Measurements from ENCODE around the gene ANKRD45. TPM values are rescaled to one million over a fixed set of nuclear protein-coding genes. Genes with fewer than 3 reads are reported as not detected.
"Not testable (repeated sequence)": the region's sequence is repeated elsewhere in the genome, so short reads cannot be mapped to it uniquely, and the experiment has no call there.

The ANKRD45 gene, protein sequence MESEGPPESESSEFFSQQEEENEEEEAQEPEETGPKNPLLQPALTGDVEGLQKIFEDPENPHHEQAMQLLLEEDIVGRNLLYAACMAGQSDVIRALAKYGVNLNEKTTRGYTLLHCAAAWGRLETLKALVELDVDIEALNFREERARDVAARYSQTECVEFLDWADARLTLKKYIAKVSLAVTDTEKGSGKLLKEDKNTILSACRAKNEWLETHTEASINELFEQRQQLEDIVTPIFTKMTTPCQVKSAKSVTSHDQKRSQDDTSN
- total RNA-seq (0.53 TPM), polyA plus RNA-seq (ENCODE audit: insufficient read depth in 1 of 8, insufficient read length in 8 of 8, low replicate concordance in 1 of 8) (under 1 TPM; 0.21 to 0.69 (median 0.47) TPM)
- long read RNA-seq, donor 1: 0 reads
- long read RNA-seq, donor 2, partial matches to known transcripts: 0 of 1 reads
- long read RNA-seq, donor 2, other reads (novel, unspliced or antisense): 0 of 1 reads
- long read RNA-seq, donor 3: 0 reads
- long read RNA-seq, donor 4: 0 reads
- long read RNA-seq, donor 5: 0 reads
- long read RNA-seq, donor 6: 0 reads
- long read RNA-seq, donor 7: 0 reads
- long read RNA-seq, donor 8: 0 reads
- long read RNA-seq, donor 9: 0 reads
- long read RNA-seq, donor 10: 0 reads
- long read RNA-seq, donor 11: 0 reads

DNA sequence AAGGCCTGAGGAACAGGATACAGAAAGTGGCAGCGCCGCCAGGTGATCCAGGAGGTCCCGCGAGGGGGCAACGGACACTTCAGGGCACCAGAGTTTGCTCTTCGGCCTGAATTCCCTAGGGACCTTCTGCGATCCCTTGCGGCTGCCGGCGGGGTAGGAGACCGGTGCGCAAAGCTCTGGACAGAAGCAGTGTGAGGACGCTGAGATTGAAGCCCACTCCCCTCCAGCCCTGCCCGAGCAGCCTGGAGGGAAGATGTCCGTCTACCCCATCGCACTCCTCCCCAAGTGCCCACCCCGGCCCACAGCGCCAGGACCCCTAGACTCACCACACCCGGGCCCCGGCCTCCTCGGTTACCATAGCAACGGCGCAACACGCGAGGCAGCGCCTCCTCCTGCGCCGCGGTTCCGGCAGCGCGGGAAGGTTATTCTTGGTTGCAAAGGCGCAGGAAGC, at the start of gene ANKRD45:
TSS of gene ANKRD45 (minus strand) at position 361 of the 451 bp plus-strand sequence. CDS start 10,433 bp downstream, outside the sequence.
- under 1% methylated on average over 24 of the region's 33 CpGs for WGBS (ENCODE audit: insufficient coverage)
- H3K27me3 ChIP-seq (ENCODE audit: control insufficient read depth, insufficient read depth, low read length): peaks cover 5% of the 10 kb centered on the region
- H3K4me1 ChIP-seq (ENCODE audit: control insufficient read depth, insufficient read depth, low read length): peaks cover 5% of the 10 kb centered on the region
- DNase-seq: peak; percentile 69
- no peak within 1 kb of the TSS for H3K27ac ChIP-seq (ENCODE audit: low read length)
- peak within 1 kb of the TSS; percentile 33 for H3K4me3 ChIP-seq (ENCODE audit: low read length)
- no peaks in the 10 kb centered on the region for H3K36me3 ChIP-seq (ENCODE audit: control insufficient read depth, insufficient read depth, low read length)
- no peaks in the 10 kb centered on the region for H3K9me3 ChIP-seq (replicated peaks; ENCODE audit: control insufficient read depth, low read depth, low read length)

DNA sequence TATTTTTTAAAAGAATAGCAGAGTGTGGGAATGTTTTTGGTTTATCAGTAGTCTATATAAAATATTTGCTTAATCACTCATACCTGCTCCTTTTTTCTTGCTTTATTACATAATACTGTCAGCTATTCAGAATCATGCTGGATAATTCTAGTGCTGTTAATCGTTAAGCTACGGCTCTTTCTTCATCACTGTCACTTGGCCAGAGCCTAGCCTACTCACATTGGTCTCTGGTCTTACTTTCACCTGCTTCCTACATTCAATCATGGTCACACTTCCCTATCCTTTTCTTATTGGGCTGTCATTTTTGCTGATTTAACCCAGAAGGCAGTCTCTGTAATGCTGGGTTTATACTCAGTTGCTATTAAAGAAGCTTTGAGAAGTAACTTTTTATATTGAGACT, 47.6 kb upstream of the ANKRD45 start:
- H3K9me3 ChIP-seq (replicated peaks; ENCODE audit: control insufficient read depth, low read depth, low read length): no peaks in the 10 kb centered on the region
- H3K4me3 ChIP-seq (ENCODE audit: low read length): no peak overlapping the region
- H3K36me3 ChIP-seq (ENCODE audit: control insufficient read depth, insufficient read depth, low read length): peaks cover 3% of the 10 kb centered on the region
- peaks cover 2% of the 10 kb centered on the region for H3K4me1 ChIP-seq (ENCODE audit: control insufficient read depth, insufficient read depth, low read length)
- no peak overlapping the region for H3K27ac ChIP-seq (ENCODE audit: low read length)
- no peak for DNase-seq
- H3K27me3 ChIP-seq (ENCODE audit: control insufficient read depth, insufficient read depth, low read length): no peaks in the 10 kb centered on the region
- WGBS (ENCODE audit: insufficient coverage): 80% methylated on average over 1 of the region's 2 CpGs

DNA sequence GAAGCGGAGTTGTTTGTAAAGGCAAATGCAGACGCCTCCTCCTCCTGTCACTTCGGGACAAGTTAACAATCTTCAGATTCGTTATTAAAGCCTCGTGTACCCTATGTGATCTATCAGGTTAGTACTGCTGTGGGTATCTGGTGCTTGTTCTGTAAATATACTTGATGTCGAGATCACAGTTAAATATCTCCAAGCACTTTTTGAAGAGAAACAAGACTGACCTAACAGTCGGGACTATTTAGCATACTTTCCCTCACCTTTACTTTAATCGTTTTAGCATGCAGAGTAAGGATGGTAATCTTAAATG, 45.8 kb upstream of the ANKRD45 start:
- peak overlapping the region; percentile 96 for H3K27ac ChIP-seq (ENCODE audit: low read length)
- H3K36me3 ChIP-seq (ENCODE audit: control insufficient read depth, insufficient read depth, low read length): peaks cover 3% of the 10 kb centered on the region
- peaks cover 2% of the 10 kb centered on the region for H3K4me1 ChIP-seq (ENCODE audit: control insufficient read depth, insufficient read depth, low read length)
- peaks cover 3% of the 10 kb centered on the region for H3K27me3 ChIP-seq (ENCODE audit: control insufficient read depth, insufficient read depth, low read length)
- H3K9me3 ChIP-seq (replicated peaks; ENCODE audit: control insufficient read depth, low read depth, low read length): no peaks in the 10 kb centered on the region
- no CpG with 5 or more reads among the region's 8 CpGs for WGBS (ENCODE audit: insufficient coverage)
- DNase-seq: no peak
- H3K4me3 ChIP-seq (ENCODE audit: low read length): peak overlapping the region; percentile 83

DNA sequence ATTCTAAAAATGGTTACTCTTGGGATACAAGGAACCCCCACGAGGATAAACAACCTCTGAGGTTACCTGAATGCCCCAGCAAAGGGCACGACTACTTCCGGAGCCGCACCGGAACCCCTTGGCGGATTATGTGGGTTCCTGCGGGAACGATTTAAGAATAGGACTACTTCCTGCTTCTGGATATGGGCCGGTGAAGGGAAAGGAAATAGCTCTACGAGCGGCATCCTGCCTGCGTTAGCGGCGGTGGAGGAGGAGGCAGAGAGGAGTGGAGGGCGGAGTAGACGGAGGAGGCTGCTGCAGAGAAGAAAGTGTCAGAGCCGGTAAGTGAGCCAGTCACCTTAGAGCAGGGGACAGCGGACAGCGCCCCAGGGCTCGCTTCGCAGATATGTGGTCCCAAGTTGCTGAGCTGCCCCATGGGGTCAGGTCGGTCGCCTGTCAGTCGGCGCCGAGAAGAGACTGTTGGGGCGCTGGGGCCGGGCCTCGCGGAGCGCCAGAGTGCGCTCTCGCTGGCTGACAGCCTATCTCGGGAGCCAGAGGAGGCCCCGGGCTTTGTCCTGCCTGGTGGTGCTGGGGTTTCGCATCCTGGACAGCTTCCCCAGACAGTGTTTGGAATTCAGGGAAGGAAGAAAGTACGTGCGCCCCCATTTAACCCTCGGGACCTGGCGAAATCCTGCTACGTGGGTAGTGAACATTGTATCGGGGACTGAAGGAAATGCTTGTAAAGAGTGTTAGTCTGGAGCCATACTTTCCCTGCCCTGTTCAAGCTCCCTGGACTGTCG, 45.3 kb upstream of the ANKRD45 start, which contains the start of gene KLHL20:
TSS of gene KLHL20 (plus strand) at position 223 of the 779 bp plus-strand sequence. CDS start 1,063 bp downstream, outside the sequence.
- Histone ChIP-seq H3K36me3 (ENCODE audit: control insufficient read depth, insufficient read depth, low read length) (peaks cover 3% of the 10 kb centered on the region), H3K4me1 (ENCODE audit: control insufficient read depth, insufficient read depth, low read length) (peaks cover 2% of the 10 kb centered on the region), H3K4me3 (ENCODE audit: low read length) (peak within 1 kb of the TSS; percentile 83), H3K9me3 (replicated peaks; ENCODE audit: control insufficient read depth, low read depth, low read length) (no peaks in the 10 kb centered on the region), H3K27ac (ENCODE audit: low read length) (peak within 1 kb of the TSS; percentile 96), H3K27me3 (ENCODE audit: control insufficient read depth, insufficient read depth, low read length) (peaks cover 8% of the 10 kb centered on the region)
- WGBS (ENCODE audit: insufficient coverage): under 1% methylated on average over 37 of the region's 43 CpGs
- peak; percentile 95 for DNase-seq

DNA sequence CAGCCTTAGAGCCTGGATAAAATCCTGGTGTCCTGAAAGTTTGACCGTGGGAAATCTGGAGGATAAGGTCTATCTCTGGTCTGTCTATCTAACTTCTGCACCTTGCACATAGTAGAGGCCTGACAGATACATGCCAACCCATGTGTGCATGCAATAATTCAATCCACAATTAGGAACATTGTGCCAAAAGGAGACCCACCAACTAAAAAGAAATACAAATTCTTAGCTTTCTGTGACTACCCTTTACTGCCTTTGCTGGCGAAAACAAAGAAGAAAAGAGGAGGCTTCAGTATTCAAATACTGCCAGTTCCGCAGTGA, 44.7 kb upstream of the ANKRD45 start:
- Histone ChIP-seq H3K36me3 (ENCODE audit: control insufficient read depth, insufficient read depth, low read length) (peaks cover 3% of the 10 kb centered on the region), H3K9me3 (replicated peaks; ENCODE audit: control insufficient read depth, low read depth, low read length) (no peaks in the 10 kb centered on the region), H3K27me3 (ENCODE audit: control insufficient read depth, insufficient read depth, low read length) (peaks cover 8% of the 10 kb centered on the region), H3K27ac (ENCODE audit: low read length) (peak overlapping the region; percentile 96), H3K4me1 (ENCODE audit: control insufficient read depth, insufficient read depth, low read length) (peaks cover 2% of the 10 kb centered on the region), H3K4me3 (ENCODE audit: low read length) (peak overlapping the region; percentile 83)
- 83% methylated on average over 1 of the region's 3 CpGs for WGBS (ENCODE audit: insufficient coverage)
- no peak for DNase-seq

DNA sequence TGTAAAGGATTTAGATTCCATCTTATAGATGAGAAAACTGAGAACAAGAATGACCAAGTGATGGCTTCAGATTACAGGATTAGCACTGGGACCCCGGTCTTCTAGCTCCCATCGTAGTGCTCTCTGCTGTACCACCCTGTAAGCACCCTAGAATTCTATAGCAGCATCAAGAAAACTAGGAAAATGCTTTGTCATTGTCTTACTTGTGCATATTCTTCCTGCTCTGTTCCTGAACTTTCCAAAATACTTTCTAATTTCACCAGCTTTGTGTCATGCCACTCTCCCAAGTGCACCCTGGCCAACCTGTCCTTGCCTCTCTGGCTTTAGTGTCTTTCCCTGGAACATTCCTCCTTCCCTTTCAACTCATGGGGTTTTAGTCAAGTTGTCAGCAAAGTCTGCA, 39.1 kb upstream of the ANKRD45 start:
- no peak overlapping the region for H3K4me3 ChIP-seq (ENCODE audit: low read length)
- no peaks in the 10 kb centered on the region for H3K9me3 ChIP-seq (replicated peaks; ENCODE audit: control insufficient read depth, low read depth, low read length)
- H3K4me1 ChIP-seq (ENCODE audit: control insufficient read depth, insufficient read depth, low read length): no peaks in the 10 kb centered on the region
- no peaks in the 10 kb centered on the region for H3K36me3 ChIP-seq (ENCODE audit: control insufficient read depth, insufficient read depth, low read length)
- no peak for DNase-seq
- H3K27me3 ChIP-seq (ENCODE audit: control insufficient read depth, insufficient read depth, low read length): peaks cover 15% of the 10 kb centered on the region
- H3K27ac ChIP-seq (ENCODE audit: low read length): no peak overlapping the region
- 39% methylated on average over 2 of the region's 2 CpGs for WGBS (ENCODE audit: insufficient coverage)

DNA sequence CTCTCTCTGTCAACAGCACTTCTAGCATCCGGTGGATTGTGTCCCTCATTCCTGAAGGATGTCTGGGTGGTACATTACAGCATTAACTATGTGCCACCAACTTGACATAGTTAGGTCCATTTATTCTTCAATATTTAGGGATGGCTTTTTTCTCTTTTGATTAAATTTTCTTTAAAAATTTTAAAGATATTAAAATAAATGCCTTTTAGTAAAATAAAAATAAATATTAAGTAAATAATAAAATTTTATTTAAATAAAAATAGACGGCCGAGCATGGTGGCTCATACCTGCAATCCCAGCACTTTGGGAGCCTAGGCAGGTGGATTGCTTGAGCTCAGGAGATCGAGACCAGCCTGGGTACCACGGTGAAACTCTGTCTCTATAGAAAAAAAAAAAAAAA, 35.5 kb upstream of the ANKRD45 start:
- Histone ChIP-seq H3K9me3 (replicated peaks; ENCODE audit: control insufficient read depth, low read depth, low read length) (no peaks in the 10 kb centered on the region), H3K36me3 (ENCODE audit: control insufficient read depth, insufficient read depth, low read length) (no peaks in the 10 kb centered on the region), H3K27ac (ENCODE audit: low read length) (no peak overlapping the region), H3K4me3 (ENCODE audit: low read length) (no peak overlapping the region), H3K4me1 (ENCODE audit: control insufficient read depth, insufficient read depth, low read length) (no peaks in the 10 kb centered on the region), H3K27me3 (ENCODE audit: control insufficient read depth, insufficient read depth, low read length) (peaks cover 8% of the 10 kb centered on the region)
- DNase-seq: no peak
- whole genome bisulfite sequencing (ENCODE audit: insufficient coverage): 55% methylated on average over 2 of the region's 5 CpGs

DNA sequence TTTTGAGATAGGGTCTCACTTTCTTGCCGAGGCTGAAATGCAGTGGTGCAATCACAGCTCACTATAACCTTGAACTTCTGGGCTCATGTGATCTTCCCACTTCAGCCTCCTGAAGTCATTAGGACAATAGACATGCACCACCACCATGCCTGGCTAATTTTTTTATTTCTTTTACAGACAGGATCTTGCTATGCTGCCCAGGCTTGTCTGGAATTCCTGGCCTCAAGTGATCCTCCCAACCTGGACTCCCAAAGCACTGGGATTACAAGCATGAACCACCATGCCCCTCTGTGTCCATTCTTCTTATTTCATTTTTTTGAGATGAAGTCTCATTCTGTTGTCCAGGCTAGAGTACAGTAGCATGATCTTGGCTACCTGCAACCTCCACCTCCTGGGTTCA, 33.1 kb upstream of the ANKRD45 start:
- Histone ChIP-seq H3K4me1 (ENCODE audit: control insufficient read depth, insufficient read depth, low read length) (no peaks in the 10 kb centered on the region), H3K9me3 (replicated peaks; ENCODE audit: control insufficient read depth, low read depth, low read length) (no peaks in the 10 kb centered on the region), H3K27ac (ENCODE audit: low read length) (no peak overlapping the region), H3K27me3 (ENCODE audit: control insufficient read depth, insufficient read depth, low read length) (no peaks in the 10 kb centered on the region), H3K36me3 (ENCODE audit: control insufficient read depth, insufficient read depth, low read length) (no peaks in the 10 kb centered on the region), H3K4me3 (ENCODE audit: low read length) (no peak overlapping the region)
- DNase-seq: no peak
- 100% methylated on average over 1 of the region's 1 CpG for WGBS (ENCODE audit: insufficient coverage)

DNA sequence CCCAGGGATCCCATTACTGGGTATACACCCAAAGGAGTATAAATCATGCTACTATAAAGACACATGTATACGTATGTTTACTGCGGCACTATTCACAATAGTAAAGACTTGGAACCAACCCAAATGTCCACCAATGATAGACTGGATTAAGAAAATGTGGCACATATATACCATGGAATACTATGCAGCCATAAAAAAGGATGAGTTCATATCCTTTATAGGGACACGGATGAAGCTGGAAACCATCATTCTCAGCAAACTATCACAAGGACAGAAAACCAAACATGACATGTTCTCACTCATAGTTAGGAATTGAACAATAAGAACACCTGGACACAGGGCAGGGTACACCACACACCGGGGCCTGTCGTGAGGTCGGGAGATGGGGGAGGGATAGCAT, 31.6 kb upstream of the ANKRD45 start:
- not testable (repeated sequence) for DNase-seq; H3K27ac ChIP-seq (ENCODE audit: low read length); H3K4me3 ChIP-seq (ENCODE audit: low read length); H3K36me3 ChIP-seq (ENCODE audit: control insufficient read depth, insufficient read depth, low read length); H3K27me3 ChIP-seq (ENCODE audit: control insufficient read depth, insufficient read depth, low read length); H3K4me1 ChIP-seq (ENCODE audit: control insufficient read depth, insufficient read depth, low read length); H3K9me3 ChIP-seq (replicated peaks; ENCODE audit: control insufficient read depth, low read depth, low read length)
- WGBS (ENCODE audit: insufficient coverage): no CpG with 5 or more reads among the region's 6 CpGs

DNA sequence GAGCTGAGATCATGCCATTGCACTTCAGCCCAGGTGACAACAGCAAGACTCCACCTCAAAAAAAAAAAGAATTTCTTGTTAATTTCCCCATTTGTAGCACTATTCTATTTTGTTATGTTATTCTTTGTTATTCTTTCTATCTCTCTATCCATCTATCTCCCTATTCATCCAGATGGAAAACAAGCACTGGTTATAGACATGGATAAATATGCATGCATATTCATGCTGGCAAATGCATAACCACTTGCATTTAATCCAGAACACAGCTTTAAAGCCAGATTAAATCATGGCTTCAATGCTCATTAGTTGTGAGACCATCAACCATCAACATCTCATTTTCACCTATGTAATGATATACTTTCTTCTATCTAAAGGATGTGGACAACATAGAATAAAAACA, 23.6 kb upstream of the ANKRD45 start:
- no peak for DNase-seq
- no peak overlapping the region for H3K27ac ChIP-seq (ENCODE audit: low read length)
- no peak overlapping the region for H3K4me3 ChIP-seq (ENCODE audit: low read length)
- H3K27me3 ChIP-seq (ENCODE audit: control insufficient read depth, insufficient read depth, low read length): no peaks in the 10 kb centered on the region
- H3K4me1 ChIP-seq (ENCODE audit: control insufficient read depth, insufficient read depth, low read length): no peaks in the 10 kb centered on the region
- no peaks in the 10 kb centered on the region for H3K9me3 ChIP-seq (replicated peaks; ENCODE audit: control insufficient read depth, low read depth, low read length)
- H3K36me3 ChIP-seq (ENCODE audit: control insufficient read depth, insufficient read depth, low read length): no peaks in the 10 kb centered on the region
